OCI-LY1 (cell line): Measurements from ENCODE around the gene SPATA7.

Experiments used
- H2AFZ ChIP-seq: fragments of 200-600 bp; sonication (generic), shearing (Covaris generic); 2 replicates; pipeline ENCODE4 v1.6.0; 2014; ENCODE audit warnings: antibody characterized with exemption, mild to moderate bottlenecking, low read length
- H3F3A ChIP-seq: fragments of 200-600 bp; sonication (generic), shearing (Covaris generic); 2 replicates; pipeline ENCODE4 v1.6.0; 2014; ENCODE audit warnings: mild to moderate bottlenecking, antibody characterized with exemption, low read length, moderate library complexity; ENCODE audit not compliant: insufficient read depth
- H3K27ac ChIP-seq: fragments of 200-600 bp; sonication (generic); 2 replicates; pipeline ENCODE4 v1.5.1; 2014; ENCODE audit warnings: low read length, mixed run types, mild to moderate bottlenecking, low read depth; ENCODE audit not compliant: poor library complexity, severe bottlenecking
- H3K27me3 ChIP-seq: fragments of 200-600 bp; sonication (generic); 2 replicates; pipeline ENCODE4 v1.6.0; 2014; ENCODE audit warnings: antibody characterized with exemption, mild to moderate bottlenecking, low read length, moderate library complexity; ENCODE audit not compliant: insufficient read depth
- H3K36me3 ChIP-seq: fragments of 200-600 bp; sonication (generic); 2 replicates; pipeline ENCODE4 v1.6.1; 2014; ENCODE audit warnings: mild to moderate bottlenecking, antibody characterized with exemption, low read length, moderate library complexity, mixed read lengths; ENCODE audit not compliant: insufficient read depth
- H3K4me1 ChIP-seq: fragments of 200-600 bp; sonication (generic); 2 replicates; pipeline ENCODE4 v1.5.1; 2014; ENCODE audit warnings: mild to moderate bottlenecking, low read length, moderate library complexity; ENCODE audit not compliant: insufficient read depth, severe bottlenecking
- H3K4me2 ChIP-seq: fragments of 200-600 bp; sonication (generic), shearing (Covaris generic); 2 replicates; pipeline ENCODE4 v1.6.1; 2014; ENCODE audit warnings: low read length
- H3K4me3 ChIP-seq: fragments of 200-600 bp; sonication (generic); 2 replicates; pipeline ENCODE4 v1.5.1; 2014; ENCODE audit warnings: low read length, low read depth, mild to moderate bottlenecking, mixed read lengths; ENCODE audit not compliant: poor library complexity, severe bottlenecking
- H3K79me2 ChIP-seq: fragments of 200-600 bp; shearing (Covaris generic); 2 replicates; pipeline ENCODE4 v1.6.1; 2016; ENCODE audit warnings: mixed run types, low read length, mixed read lengths; ENCODE audit not compliant: insufficient read depth
- H3K9ac ChIP-seq: fragments of 200-600 bp; sonication (generic), shearing (Covaris generic); 2 replicates; pipeline ENCODE4 v1.6.1; 2014; ENCODE audit warnings: mild to moderate bottlenecking, low read length, mixed read lengths
- H3K9me2 ChIP-seq: fragments of 200-600 bp; sonication (generic), shearing (Covaris generic); 2 replicates; pipeline ENCODE4 v1.6.1; 2014; ENCODE audit warnings: low read depth, mild to moderate bottlenecking, low read length, mixed read lengths
- H3K9me3 ChIP-seq: fragments of 200-600 bp; shearing (Covaris generic); 2 replicates; pipeline ENCODE4 v1.6.1; 2014; ENCODE audit warnings: low read length, mixed read lengths
- H4K20me1 ChIP-seq: fragments of 200-600 bp; sonication (generic), shearing (Covaris generic); 2 replicates; pipeline ENCODE4 v1.6.0; 2016; ENCODE audit warnings: mild to moderate bottlenecking, low read length; ENCODE audit not compliant: insufficient read depth
- CTCF ChIP-seq: fragments of 200-600 bp; sonication (generic), shearing (Covaris generic); IDR thresholded peaks from 2 replicates; pipeline ENCODE4 v1.5.1; 2017; ENCODE audit warnings: mild to moderate bottlenecking, antibody characterized with exemption, low read length, moderate library complexity, mixed read lengths
- EZH2 ChIP-seq: fragments of 200-600 bp; sonication (generic), shearing (Covaris generic); IDR thresholded peaks from 2 replicates; pipeline ENCODE4 v1.8.0; 2017; ENCODE audit warnings: borderline replicate concordance, mixed run types, mild to moderate bottlenecking, antibody characterized with exemption, low read length, moderate library complexity, mixed read lengths

Gene SPATA7

GRCh38 chr14:88346048-88346639 is 39.3 kb upstream of the SPATA7 start:
- H4K20me1 ChIP-seq = no peaks in the 10 kb centered on the region
- H3K9ac ChIP-seq = no peak overlapping the region
- no peak overlapping the region for H3K4me3 ChIP-seq
- no peaks in the 10 kb centered on the region for H3K4me1 ChIP-seq
- H3K27me3 ChIP-seq = no peaks in the 10 kb centered on the region
- H3K36me3 ChIP-seq = no peaks in the 10 kb centered on the region
- no peaks in the 10 kb centered on the region for H3F3A ChIP-seq
- H3K79me2 ChIP-seq = no peaks in the 10 kb centered on the region
- no peaks in the 10 kb centered on the region for H3K9me2 ChIP-seq
- no peak overlapping the region for H3K4me2 ChIP-seq
- no peak overlapping the region for H3K27ac ChIP-seq
- no peaks in the 10 kb centered on the region for H3K9me3 ChIP-seq
- H2AFZ ChIP-seq = no peak overlapping the region
- no peak for TF ChIP-seq CTCF
- TF ChIP-seq EZH2 = no peak

- H3K9me3 ChIP-seq = no peaks in the 10 kb centered on the region
- no peak overlapping the region for H2AFZ ChIP-seq
- no peak overlapping the region for H3K27ac ChIP-seq
- no peak overlapping the region for H3K4me3 ChIP-seq
- no peaks in the 10 kb centered on the region for H3K4me1 ChIP-seq
- TF ChIP-seq CTCF (no peak), EZH2 (no peak)
- H3K9me2 ChIP-seq = no peaks in the 10 kb centered on the region
- H3K4me2 ChIP-seq = no peak overlapping the region
- H3K36me3 ChIP-seq = no peaks in the 10 kb centered on the region
- no peak overlapping the region for H3K9ac ChIP-seq
- no peaks in the 10 kb centered on the region for H3F3A ChIP-seq
- no peaks in the 10 kb centered on the region for H4K20me1 ChIP-seq
- no peaks in the 10 kb centered on the region for H3K27me3 ChIP-seq
- no peaks in the 10 kb centered on the region for H3K79me2 ChIP-seq
Observed at GRCh38 chr14:88348546-88348945, 36.9 kb upstream of the SPATA7 start.

GRCh38 chr14:88351966-88352691 is 33.3 kb upstream of the SPATA7 start:
- H3K27ac ChIP-seq = no peak overlapping the region
- no peak overlapping the region for H3K4me3 ChIP-seq
- no peaks in the 10 kb centered on the region for H3F3A ChIP-seq
- H3K4me2 ChIP-seq = no peak overlapping the region
- no peak overlapping the region for H3K9ac ChIP-seq
- no peaks in the 10 kb centered on the region for H3K27me3 ChIP-seq
- H4K20me1 ChIP-seq = no peaks in the 10 kb centered on the region
- H3K36me3 ChIP-seq = no peaks in the 10 kb centered on the region
- no peaks in the 10 kb centered on the region for H3K9me2 ChIP-seq
- H2AFZ ChIP-seq = no peak overlapping the region
- no peak for TF ChIP-seq CTCF
- TF ChIP-seq EZH2 = no peak
- H3K4me1 ChIP-seq = no peaks in the 10 kb centered on the region
- no peaks in the 10 kb centered on the region for H3K9me3 ChIP-seq
- no peaks in the 10 kb centered on the region for H3K79me2 ChIP-seq
